HepG2 (cell line): ENCODE measurements around the gene FBLN7. TPM values are rescaled to one million over a fixed set of nuclear protein-coding genes. Genes with fewer than 3 reads are reported as not detected.

Source experiments
- ATAC-seq: fragments of 200-7000 bp; cut with Tn5 transposase; 3 replicates; pipeline ENCODE4 v1.9.1; 2020; ENCODE audit warnings: mild to moderate bottlenecking, moderate library complexity
- BruUV-seq: library from RNA; stranded (reverse); fragments of 400-500 nt; replicated peaks from 2 replicates; lab custom pipeline; 2021; lab: Mats Ljungman, UMichigan
- CTCF ChIA-PET: fragments of 300-600 bp; formaldehyde crosslinking; extraction: SDS; loops from one replicate; lab custom pipeline; 2021; ENCODE audit warnings: low total read pairs, inconsistent platforms, low intra/inter-chr PET ratio; lab: Yijun Ruan, JAX
- POLR2A ChIA-PET: fragments of 350-600 bp; sonication (Branson Sonifier 250); formaldehyde crosslinking; loops from one replicate; lab custom pipeline; 2020; ENCODE audit warnings: antibody characterized with exemption, inconsistent platforms; lab: Yijun Ruan, JAX
- DNase-seq: peaks from one replicate; pipeline ENCODE4 v3.0.0-alpha.2; 2015; ENCODE audit warnings: low spot score
- FAIRE-seq: peaks from 3 replicates; lab custom pipeline; 2011; peaks lifted over from hg19 to GRCh38; lab: Jason Lieb, UNC
- H2AFZ ChIP-seq: one replicate; pipeline ENCODE4 v1.6.1; 2011; ENCODE audit warnings: low read length, inconsistent platforms
- H3K27ac ChIP-seq: fragments of 300-600 bp; 3 replicates; pipeline ENCODE4 v1.8.0; 2011; ENCODE audit warnings: mixed run types, mild to moderate bottlenecking, mixed read lengths, low read length, inconsistent platforms; ENCODE audit not compliant: insufficient read depth; ENCODE audit errors: extremely low read length
- H3K27me3 ChIP-seq, 2 experiments: fragments of 200-600 bp in 1 of 2; 2 replicates in 1 of 2; 3 replicates in 1 of 2; pipeline versions ENCODE4 v1.6.0 to v1.8.0; 2011; ENCODE audit warnings: low read length in 2 of 2, mild to moderate bottlenecking in 2 of 2, moderate library complexity in 2 of 2, inconsistent platforms in 1 of 2; ENCODE audit not compliant: insufficient read depth in 2 of 2, control insufficient read depth in 1 of 2
- H3K36me3 ChIP-seq, 2 experiments: fragments of 200-600 bp in 1 of 2; replicated peaks in 1 of 2; 2 replicates in 1 of 2; 3 replicates in 1 of 2; pipeline versions ENCODE4 v1.5.1 to v1.8.0; 2011; ENCODE audit warnings: low read length in 2 of 2, inconsistent platforms in 1 of 2; ENCODE audit not compliant: insufficient read depth in 2 of 2, control insufficient read depth in 1 of 2
- H3K4me1 ChIP-seq: 2 replicates; pipeline ENCODE4 v1.5.1; 2012; ENCODE audit warnings: low read length, inconsistent platforms; ENCODE audit not compliant: insufficient read depth
- H3K4me2 ChIP-seq: 2 replicates; pipeline ENCODE4 v1.6.0; 2011; ENCODE audit warnings: low read depth, low read length, inconsistent platforms
- H3K4me3 ChIP-seq, 3 experiments: fragments of 200-600 bp in 1 of 3; sonication (generic), shearing (Covaris generic) in 1 of 3; replicated peaks in 1 of 3; 2 replicates each; pipeline ENCODE4 v1.5.1; 2011 to 2016; ENCODE audit warnings: low read length in 3 of 3, inconsistent platforms in 2 of 3, low read depth in 2 of 3, mild to moderate bottlenecking in 2 of 3, control low read depth in 1 of 3, mixed read lengths in 1 of 3; ENCODE audit not compliant: insufficient read depth in 1 of 3
- H3K79me2 ChIP-seq: one replicate; pipeline ENCODE4 v1.6.1; 2011; ENCODE audit warnings: low read length, inconsistent platforms; ENCODE audit not compliant: insufficient read depth
- H3K9ac ChIP-seq: 2 replicates; pipeline ENCODE4 v1.6.0; 2011; ENCODE audit warnings: mild to moderate bottlenecking, low read depth, low read length, inconsistent platforms; ENCODE audit not compliant: insufficient read depth
- H3K9me3 ChIP-seq: 2 replicates; pipeline ENCODE4 v1.5.1; 2012; ENCODE audit warnings: mild to moderate bottlenecking, low read length
- H4K20me1 ChIP-seq: 2 replicates; pipeline ENCODE4 v1.6.0; 2011; ENCODE audit warnings: inconsistent platforms, mild to moderate bottlenecking, low read length, moderate library complexity; ENCODE audit not compliant: insufficient read depth
- FLYWCH1 ChIP-seq: sonication (generic); formaldehyde crosslinking; IDR thresholded peaks from 2 replicates; pipeline ENCODE4 v1.8.1; 2023; ENCODE audit warnings: mild to moderate bottlenecking, missing genetic modification reagents
- HDAC1 ChIP-seq: sonication (generic); formaldehyde crosslinking; IDR thresholded peaks from 2 replicates; pipeline ENCODE4 v1.5.1; 2020; ENCODE audit warnings: mild to moderate bottlenecking, missing genetic modification reagents
- HOMEZ ChIP-seq: IDR thresholded peaks from 2 replicates; pipeline ENCODE4 v1.6.1; 2016; ENCODE audit warnings: low read depth
- KLF13 ChIP-seq: sonication (generic); formaldehyde crosslinking; IDR thresholded peaks from 2 replicates; pipeline ENCODE4 v1.4.0; 2020; ENCODE audit warnings: mild to moderate bottlenecking, missing genetic modification reagents
- MAF1 ChIP-seq: sonication (generic); formaldehyde crosslinking; IDR thresholded peaks from 2 replicates; pipeline ENCODE4 v1.5.0; 2020; ENCODE audit warnings: missing genetic modification reagents, borderline replicate concordance
- NFATC3 ChIP-seq: sonication (generic); formaldehyde crosslinking; IDR thresholded peaks from 2 replicates; pipeline ENCODE4 v1.5.1; 2020; ENCODE audit warnings: mild to moderate bottlenecking, missing genetic modification reagents
- ZIK1 ChIP-seq: sonication (generic); formaldehyde crosslinking; IDR thresholded peaks from 2 replicates; pipeline ENCODE4 v1.5.0; 2020; ENCODE audit warnings: mild to moderate bottlenecking, low read depth, missing genetic modification reagents, borderline replicate concordance
- ZNF260 ChIP-seq: sonication (generic); formaldehyde crosslinking; IDR thresholded peaks from 2 replicates; pipeline ENCODE4 v1.4.0; 2020; ENCODE audit warnings: missing genetic modification reagents, low read depth, mild to moderate bottlenecking, borderline replicate concordance
- ZNF446 ChIP-seq: sonication (generic); formaldehyde crosslinking; IDR thresholded peaks from 2 replicates; pipeline ENCODE4 v1.5.0; 2020; ENCODE audit warnings: mild to moderate bottlenecking, missing genetic modification reagents
- ZNF670 ChIP-seq: sonication (generic); formaldehyde crosslinking; IDR thresholded peaks from 2 replicates; pipeline ENCODE4 v1.8.0; 2022; ENCODE audit warnings: mild to moderate bottlenecking, missing genetic modification reagents, borderline replicate concordance
- ZNF703 ChIP-seq: sonication (generic); formaldehyde crosslinking; IDR thresholded peaks from 2 replicates; pipeline ENCODE4 v1.5.1; 2020; ENCODE audit warnings: missing genetic modification reagents, mild to moderate bottlenecking, moderate library complexity, borderline replicate concordance
- ZNF746 ChIP-seq: sonication (generic); formaldehyde crosslinking; IDR thresholded peaks from 2 replicates; pipeline ENCODE4 v1.8.0; 2022; ENCODE audit warnings: mild to moderate bottlenecking, missing genetic modification reagents
- ZXDC ChIP-seq: sonication (generic); formaldehyde crosslinking; IDR thresholded peaks from 2 replicates; pipeline ENCODE4 v1.5.0; 2020; ENCODE audit warnings: mild to moderate bottlenecking, missing genetic modification reagents
- in situ Hi-C: cut with HindIII; loops from 2 replicates; pipeline ENCODE4 v1.10.0; 2017; ENCODE audit warnings: low pct_unique_long_range_greater_than_20kb; ENCODE audit not compliant: extremely low pct_ligation_motif_present
- intact Hi-C: fragments of 100-400 bp; cut with micrococcal nuclease; formaldehyde crosslinking; loops from one replicate; pipeline ENCODE4 v1.10.0; 2022; ENCODE audit not compliant: unreplicated experiment
- polyA plus RNA-seq, 8 experiments: library from polyadenylated mRNA; depleted of rRNA in 3 of 8; stranded (reverse) in 7 of 8; unstranded in 1 of 8; fragments of >200 nt; fragmentation: Illumina TruSeq in 4 of 8; extraction: Trizol in 4 of 8; gene quantifications; 2 replicates each; pipeline versions ENCODE4 v1.2.1 to v1.2.3, GENCODE V29; 2011 to 2016; ENCODE audit warnings: low read depth in 4 of 8, missing spikeins in 1 of 8, mixed read lengths in 1 of 8; ENCODE audit not compliant: insufficient read depth in 1 of 8
- total RNA-seq, 5 experiments: library from RNA; depleted of rRNA; stranded (reverse); fragments of >200 nt; fragmentation: Illumina TruSeq; extraction: Trizol; gene quantifications; 2 replicates each; pipeline ENCODE4 v1.2.3, GENCODE V29; 2016; ENCODE audit warnings: low read depth in 1 of 5

Gene FBLN7
- total and polyA plus RNA-seq, 2 of the 13 experiments (the other 11 are each of a cell fraction or from before 2014, with no cell fraction given): 1.4 to 2.3 TPM

GRCh38 chr2:112195950-112196349 is 57.8 kb downstream of the FBLN7 start:
- ATAC-seq (no peak), FAIRE-seq (no peak), DNase-seq (no peak)
- no peaks in the 10 kb centered on the region for H3K36me3 ChIP-seq
- intact Hi-C loops (no loop called here), in situ Hi-C loops (no loop called here)
- no peak for TF ChIP-seq MAF1 (CRISPR knock-in tag)
- TF ChIP-seq ZNF670 (CRISPR knock-in tag): no peak
- TF ChIP-seq ZNF746 (CRISPR knock-in tag): no peak
- no peak for TF ChIP-seq FLYWCH1
- TF ChIP-seq ZNF703: no peak
- no peak for TF ChIP-seq KLF13
- TF ChIP-seq ZNF260 (CRISPR knock-in tag): no peak
- TF ChIP-seq ZNF446: no peak
- TF ChIP-seq HDAC1: no peak
- TF ChIP-seq HOMEZ (CRISPR knock-in tag): no peak
- no peak for TF ChIP-seq NFATC3 (CRISPR knock-in tag)
- TF ChIP-seq ZIK1 (CRISPR knock-in tag): no peak
- no peak for TF ChIP-seq ZXDC (CRISPR knock-in tag)
- no peaks in the 10 kb centered on the region for H4K20me1 ChIP-seq
- H3K4me2 ChIP-seq: no peak overlapping the region
- no peaks in the 10 kb centered on the region for H3K79me2 ChIP-seq
- no peak overlapping the region for H3K4me3 ChIP-seq
- H3K27ac ChIP-seq: no peak overlapping the region
- no peak overlapping the region for H3K9ac ChIP-seq
- H3K27me3 ChIP-seq: no peaks in the 10 kb centered on the region; a peak in 1 of 5 replicates
- no peaks in the 10 kb centered on the region for H3K9me3 ChIP-seq
- POLR2A ChIA-PET: no interaction called here
- BruUV-seq: no TSS peak
- CTCF ChIA-PET: no interaction called here
- peaks cover 15% of the 10 kb centered on the region; the same call in 1 of the 2 replicates for H3K4me1 ChIP-seq
- H2AFZ ChIP-seq: no peak overlapping the region
